A549 (cell line): ENCODE results near the gene PKN2. TPM values are rescaled to one million over a fixed set of nuclear protein-coding genes. Genes with fewer than 3 reads are reported as not detected.

Source experiments
- ATAC-seq, 2 experiments: fragments of 200-7000 bp in 1 of 2; fragments of >200 bp in 1 of 2; cut with Nextera tagmentation in 1 of 2; cut with Tn5 transposase in 1 of 2; 3 replicates each; pipeline versions ENCODE4 v1.8.0 to v1.9.1; 2018 to 2020; ENCODE audit warnings: mild to moderate bottlenecking in 1 of 2, moderate library complexity in 1 of 2
- CTCF ChIA-PET: fragments of 300-600 bp; sonication (Branson Sonifier 250); formaldehyde crosslinking; extraction: SDS; loops from one replicate; lab custom pipeline; 2021; ENCODE audit warnings: antibody characterized with exemption, inconsistent platforms; lab: Yijun Ruan, JAX
- POLR2A ChIA-PET: fragments of 350-600 bp; formaldehyde crosslinking; extraction: SDS; loops from one replicate; lab custom pipeline; 2021; ENCODE audit warnings: antibody characterized with exemption, inconsistent platforms; lab: Yijun Ruan, JAX
- DNase-seq, 2 experiments: peaks; one replicate each; pipeline versions ENCODE4 v3.0.0 to v3.0.0-alpha.2; 2011 to 2016; ENCODE audit warnings: low read depth in 1 of 2, low spot score in 1 of 2
- FAIRE-seq: peaks from 2 replicates; lab custom pipeline; 2011; peaks lifted over from hg19 to GRCh38; lab: Jason Lieb, UNC
- H3K27ac ChIP-seq, 2 experiments: fragments of >200 bp; sonication (Bioruptor Twin); formaldehyde crosslinking; 3 replicates each; pipeline ENCODE4 v1.5.1; 2016 to 2017
- H3K4me1 ChIP-seq: fragments of >200 bp; sonication (Bioruptor Twin); formaldehyde crosslinking; 3 replicates; pipeline ENCODE4 v1.6.1; 2016
- H3K4me2 ChIP-seq: fragments of >200 bp; sonication (Bioruptor Twin); formaldehyde crosslinking; 3 replicates; pipeline ENCODE4 v1.6.1; 2016
- H3K4me3 ChIP-seq: fragments of >200 bp; sonication (Bioruptor Twin); formaldehyde crosslinking; 3 replicates; pipeline ENCODE4 v1.5.1; 2016
- H3K9me3 ChIP-seq: fragments of >200 bp; sonication (Bioruptor Twin); formaldehyde crosslinking; 3 replicates; pipeline ENCODE4 v1.6.1; 2016
- CBX2 ChIP-seq: fragments of 200-600 bp; sonication (generic); IDR thresholded peaks from 2 replicates; pipeline ENCODE4 v1.6.1; 2016; ENCODE audit warnings: low read depth, mild to moderate bottlenecking, borderline replicate concordance
- CEBPB ChIP-seq, 2 experiments: fragments of >200 bp in 1 of 2; sonication (Bioruptor Twin) in 1 of 2; formaldehyde crosslinking in 1 of 2; IDR thresholded peaks; 2 replicates each; pipeline ENCODE4 v1.6.1; 2012 to 2016
- CHD4 ChIP-seq: fragments of 200-600 bp; sonication (generic); IDR thresholded peaks from 2 replicates; pipeline ENCODE4 v1.6.1; 2016; ENCODE audit warnings: antibody characterized with exemption, mild to moderate bottlenecking, borderline replicate concordance
- HEYL ChIP-seq: fragments of 250-450 bp; sonication (Bioruptor Pico); IDR thresholded peaks from 2 replicates; pipeline ENCODE4 v1.8.0; 2021; ENCODE audit warnings: mild to moderate bottlenecking, moderate library complexity
- HOXA7 ChIP-seq: fragments of 250-450 bp; sonication (Bioruptor Pico); IDR thresholded peaks from 2 replicates; pipeline ENCODE4 v1.5.0; 2020; ENCODE audit warnings: mild to moderate bottlenecking, moderate library complexity
- HOXB13 ChIP-seq: fragments of 250-450 bp; sonication (Bioruptor Pico); IDR thresholded peaks from 2 replicates; pipeline ENCODE4 v1.5.0; 2020; ENCODE audit warnings: low read depth, mild to moderate bottlenecking, moderate library complexity
- NPAS2 ChIP-seq: fragments of 250-450 bp; sonication (Bioruptor Pico); IDR thresholded peaks from 2 replicates; pipeline ENCODE4 v1.8.0; 2022; ENCODE audit warnings: mild to moderate bottlenecking, moderate library complexity, borderline replicate concordance
- POLR2A ChIP-seq: IDR thresholded peaks from 2 replicates; pipeline ENCODE4 v1.6.1; 2012; ENCODE audit warnings: mild to moderate bottlenecking, low read length
- POLR2AphosphoS2 ChIP-seq: conservative IDR thresholded peaks from 2 replicates; pipeline ENCODE4 v1.6.1; 2012; ENCODE audit warnings: low read length, improper control_type of control experiment, inconsistent platforms
- RAD21 ChIP-seq, 2 experiments: fragments of >200 bp in 1 of 2; sonication (Bioruptor Twin) in 1 of 2; formaldehyde crosslinking in 1 of 2; IDR thresholded peaks in 1 of 2; conservative IDR thresholded peaks in 1 of 2; 2 replicates in 1 of 2; 3 replicates in 1 of 2; pipeline ENCODE4 v1.6.1; 2012 to 2018; ENCODE audit warnings: inconsistent platforms in 1 of 2
- REST ChIP-seq: fragments of 200-600 bp; sonication (generic); IDR thresholded peaks from 2 replicates; pipeline ENCODE4 v1.6.1; 2016; ENCODE audit warnings: antibody characterized with exemption, mild to moderate bottlenecking, moderate library complexity
- ZC3H11A ChIP-seq: fragments of 450-650 bp; IDR thresholded peaks from 2 replicates; pipeline ENCODE4 v1.6.1; 2014; ENCODE audit warnings: antibody characterized with exemption, mild to moderate bottlenecking
- WGBS: methylation state at CpG from one replicate; pipeline ENCODE4 v1.1.6; 2017; ENCODE audit errors: missing lambda C conversion rate; 5-methylcytosine and 5-hydroxymethylcytosine counted together
- polyA plus RNA-seq, 4 experiments: library from polyadenylated mRNA; depleted of rRNA in 3 of 4; stranded (reverse); fragments of >200 nt; fragmentation: RNase III in 1 of 4; extraction: RNeasy Plus Mini Kit Qiagen cat#74134 plus additional on column Dnase treatment in 1 of 4; gene quantifications; 2 replicates in 3 of 4; 3 replicates in 1 of 4; pipeline ENCODE4 v1.2.3, GENCODE V29; 2011 to 2017
- TF ChIP-seq, protein P1 (sequence below): fragments of 150-350 bp; IDR thresholded peaks from 2 replicates; pipeline ENCODE4 v1.6.1; 2014; ENCODE audit warnings: low read depth, mild to moderate bottlenecking, low read length
- TF ChIP-seq, protein P2 (sequence below): fragments of >200 bp; sonication (Bioruptor Twin); formaldehyde crosslinking; IDR thresholded peaks from 3 replicates; pipeline ENCODE4 v1.5.1; 2016
- TF ChIP-seq, protein P3 (sequence below): IDR thresholded peaks from 2 replicates; pipeline ENCODE4 v1.6.1; 2012; ENCODE audit warnings: low read depth, borderline replicate concordance

Gene PKN2
- polyA plus RNA-seq, 2 of the 4 experiments (the other 2 are of a cell fraction) = 14.4 to 39.6 TPM

DNA sequence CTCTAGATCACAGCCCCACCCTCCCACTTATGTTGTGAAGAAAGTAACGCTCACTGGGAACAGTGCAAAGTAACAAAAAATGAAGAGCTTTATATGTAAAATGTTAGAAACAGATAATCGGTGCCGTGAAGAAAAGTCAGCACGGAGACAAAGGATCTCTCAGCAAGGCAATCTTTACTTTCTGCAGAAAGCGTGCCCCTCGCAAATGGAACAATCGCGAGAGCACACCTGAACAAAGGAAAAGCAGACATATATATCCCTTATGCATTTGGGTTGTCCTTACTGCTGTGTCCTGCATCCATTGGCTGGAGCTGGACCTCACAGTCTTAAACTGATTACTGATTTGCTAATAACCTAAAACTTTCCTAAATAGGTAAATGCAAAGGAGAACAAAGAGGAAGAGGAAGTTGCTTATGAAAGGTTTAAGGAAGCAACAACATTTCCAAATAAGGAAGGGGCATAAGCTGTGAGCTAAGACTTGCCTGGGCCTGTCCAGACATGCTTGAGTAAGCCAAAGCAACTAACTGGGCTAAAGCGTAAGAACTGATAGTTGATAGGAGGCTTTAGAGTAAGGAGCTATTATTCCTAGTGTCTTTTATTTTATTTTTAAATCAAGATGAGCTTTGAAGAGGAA lies 117.6 kb downstream of the PKN2 start:
- Histone ChIP-seq H3K4me2 (no peak overlapping the region), H3K9me3 (no peaks in the 10 kb centered on the region), H3K27ac (peak overlapping the region in 1 of 2 experiments; percentile 25; a peak in 3 of 6 replicates), H3K4me3 (no peak overlapping the region)
- ChIA-PET CTCF (interaction anchor here (0.8 kb wide), 1 partner anchor 53 kb away, joined by 3 read pairs; no protein-coding TSS in a partner anchor), POLR2A (no interaction called here)
- TF ChIP-seq RAD21 (conservative IDR thresholded peaks at IDR 0.05 in 1 of 2, IDR thresholded peaks at IDR 0.05 in 1 of 2) (no peak), HOXB13 (CRISPR knock-in tag) (no peak), HEYL (CRISPR knock-in tag) (no peak), POLR2AphosphoS2 (no peak), ZC3H11A (no peak), CHD4 (no peak), POLR2A (no peak), HOXA7 (CRISPR knock-in tag) (no peak)
- TF ChIP-seq, protein P1, sequence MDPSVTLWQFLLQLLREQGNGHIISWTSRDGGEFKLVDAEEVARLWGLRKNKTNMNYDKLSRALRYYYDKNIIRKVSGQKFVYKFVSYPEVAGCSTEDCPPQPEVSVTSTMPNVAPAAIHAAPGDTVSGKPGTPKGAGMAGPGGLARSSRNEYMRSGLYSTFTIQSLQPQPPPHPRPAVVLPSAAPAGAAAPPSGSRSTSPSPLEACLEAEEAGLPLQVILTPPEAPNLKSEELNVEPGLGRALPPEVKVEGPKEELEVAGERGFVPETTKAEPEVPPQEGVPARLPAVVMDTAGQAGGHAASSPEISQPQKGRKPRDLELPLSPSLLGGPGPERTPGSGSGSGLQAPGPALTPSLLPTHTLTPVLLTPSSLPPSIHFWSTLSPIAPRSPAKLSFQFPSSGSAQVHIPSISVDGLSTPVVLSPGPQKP = no peak
- TF ChIP-seq, protein P2, sequence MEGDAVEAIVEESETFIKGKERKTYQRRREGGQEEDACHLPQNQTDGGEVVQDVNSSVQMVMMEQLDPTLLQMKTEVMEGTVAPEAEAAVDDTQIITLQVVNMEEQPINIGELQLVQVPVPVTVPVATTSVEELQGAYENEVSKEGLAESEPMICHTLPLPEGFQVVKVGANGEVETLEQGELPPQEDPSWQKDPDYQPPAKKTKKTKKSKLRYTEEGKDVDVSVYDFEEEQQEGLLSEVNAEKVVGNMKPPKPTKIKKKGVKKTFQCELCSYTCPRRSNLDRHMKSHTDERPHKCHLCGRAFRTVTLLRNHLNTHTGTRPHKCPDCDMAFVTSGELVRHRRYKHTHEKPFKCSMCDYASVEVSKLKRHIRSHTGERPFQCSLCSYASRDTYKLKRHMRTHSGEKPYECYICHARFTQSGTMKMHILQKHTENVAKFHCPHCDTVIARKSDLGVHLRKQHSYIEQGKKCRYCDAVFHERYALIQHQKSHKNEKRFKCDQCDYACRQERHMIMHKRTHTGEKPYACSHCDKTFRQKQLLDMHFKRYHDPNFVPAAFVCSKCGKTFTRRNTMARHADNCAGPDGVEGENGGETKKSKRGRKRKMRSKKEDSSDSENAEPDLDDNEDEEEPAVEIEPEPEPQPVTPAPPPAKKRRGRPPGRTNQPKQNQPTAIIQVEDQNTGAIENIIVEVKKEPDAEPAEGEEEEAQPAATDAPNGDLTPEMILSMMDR = no peak
- TF ChIP-seq, all 56 proteins: peak for 0
- 0 out of 3 replicates have a peak, but pooled peaks cover 5% of the 10 kb centered on the region for H3K4me1 ChIP-seq
- no peak for ATAC-seq
- no peak for FAIRE-seq
- peak in 1 of 2 experiments; percentile 13 for DNase-seq
- 93% methylated on average over 9 of the region's 9 CpGs for WGBS

GRCh38 chr1:88802404-88802803 lies 118.3 kb downstream of the PKN2 start:
- CTCF ChIA-PET = no interaction called here
- FAIRE-seq (no peak), ATAC-seq (no peak), DNase-seq (no peak)
- H3K9me3 ChIP-seq = no peaks in the 10 kb centered on the region
- no peak overlapping the region for H3K4me2 ChIP-seq
- 80% methylated on average over 7 of the region's 7 CpGs for WGBS
- 0 out of 3 replicates have a peak, but pooled peaks cover 5% of the 10 kb centered on the region for H3K4me1 ChIP-seq
- TF ChIP-seq REST (no peak), NPAS2 (no peak), CEBPB (IDR thresholded peaks at IDR 0.05) (no peak), CBX2 (no peak)
- TF ChIP-seq, protein P3, sequence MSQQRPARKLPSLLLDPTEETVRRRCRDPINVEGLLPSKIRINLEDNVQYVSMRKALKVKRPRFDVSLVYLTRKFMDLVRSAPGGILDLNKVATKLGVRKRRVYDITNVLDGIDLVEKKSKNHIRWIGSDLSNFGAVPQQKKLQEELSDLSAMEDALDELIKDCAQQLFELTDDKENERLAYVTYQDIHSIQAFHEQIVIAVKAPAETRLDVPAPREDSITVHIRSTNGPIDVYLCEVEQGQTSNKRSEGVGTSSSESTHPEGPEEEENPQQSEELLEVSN = no peak
- POLR2A ChIA-PET = no interaction called here
- H3K4me3 ChIP-seq = no peak overlapping the region
- H3K27ac ChIP-seq = peak overlapping the region in 1 of 2 experiments; percentile 19; a peak in 2 of 6 replicates
